Fibroblast of skin of left quadriceps (primary cell): ENCODE data around the gene PLEKHA5.
"Not testable (repeated sequence)": the region's sequence is repeated elsewhere in the genome, so short reads cannot be mapped to it uniquely, and the experiment has no call there.

Source experiments
- DNase-seq, 2 experiments: peaks; one replicate each; pipeline ENCODE4 v3.0.0-alpha.2; 2013; ENCODE audit warnings: low read depth in 2 of 2

The PLEKHA5 gene

GRCh38 chr12:19168644-19169043, 39.1 kb downstream of the PLEKHA5 start:
- DNase-seq: no peak

GRCh38 chr12:19169222-19169621, 39.7 kb downstream of the PLEKHA5 start:
- no peak for DNase-seq

- not testable (repeated sequence) for DNase-seq
Measured at GRCh38 chr12:19170286-19170685, 40.8 kb downstream of the PLEKHA5 start.

- no peak for DNase-seq
Measured at GRCh38 chr12:19171731-19172130, 42.2 kb downstream of the PLEKHA5 start.

- DNase-seq: no peak
Measured at GRCh38 chr12:19177754-19178153, 48.2 kb downstream of the PLEKHA5 start.

- no peak for DNase-seq
Measured at GRCh38 chr12:19179986-19180385, 50.5 kb downstream of the PLEKHA5 start.

- DNase-seq: no peak
Measured at GRCh38 chr12:19181666-19182426, 52.3 kb downstream of the PLEKHA5 start.

GRCh38 chr12:19183121-19183838, 53.7 kb downstream of the PLEKHA5 start:
- DNase-seq: no peak

- DNase-seq: no peak
Measured at GRCh38 chr12:19185262-19185929, 55.9 kb downstream of the PLEKHA5 start.

GRCh38 chr12:19186722-19187661, 57.5 kb downstream of the PLEKHA5 start:
- DNase-seq: peak in 1 of 2 experiments; percentile 34

- DNase-seq: no peak
Measured at GRCh38 chr12:19189522-19189921, 60.0 kb downstream of the PLEKHA5 start.

- DNase-seq: no peak
Measured at GRCh38 chr12:19190292-19191031, 60.9 kb downstream of the PLEKHA5 start.

GRCh38 chr12:19191089-19191488, 61.6 kb downstream of the PLEKHA5 start:
- no peak for DNase-seq

GRCh38 chr12:19191563-19191962, 62.0 kb downstream of the PLEKHA5 start:
- no peak for DNase-seq

GRCh38 chr12:19192710-19193109, 63.2 kb downstream of the PLEKHA5 start:
- no peak for DNase-seq

- DNase-seq: no peak
Measured at GRCh38 chr12:19194963-19195362, 65.4 kb downstream of the PLEKHA5 start.

- DNase-seq: no peak
Measured at GRCh38 chr12:19196959-19197630, 67.6 kb downstream of the PLEKHA5 start.

- no peak for DNase-seq
Measured at GRCh38 chr12:19198272-19198671, 68.7 kb downstream of the PLEKHA5 start.

GRCh38 chr12:19199332-19199731, 69.8 kb downstream of the PLEKHA5 start:
- DNase-seq: no peak

- DNase-seq: no peak
Measured at GRCh38 chr12:19200261-19200660, 70.7 kb downstream of the PLEKHA5 start.
